Right renal cortex interstitium (tissue), 3 donors: ENCODE measurements around the gene MTCL1. TPM values are rescaled to one million over a fixed set of nuclear protein-coding genes. Genes with fewer than 3 reads are reported as not detected.
"Not testable (repeated sequence)": the region's sequence is repeated elsewhere in the genome, so short reads cannot be mapped to it uniquely, and the experiment has no call there.

Experiments
- DNase-seq, 3 donors: peaks; one replicate each; pipeline ENCODE4 v3.0.0-alpha.2; 2013; ENCODE audit warnings: low read depth in 3 of 3, low spot score in 2 of 3
- polyA plus RNA-seq, 3 donors: library from polyadenylated mRNA; unstranded; fragments of 120-200 nt; gene quantifications; one replicate each; pipeline ENCODE4 v1.2.1, GENCODE V29; 2013; ENCODE audit not compliant: insufficient read length in 3 of 3

Gene MTCL1
- polyA plus RNA-seq, 3 donors = 16.4 to 18.9 (median 18.9) TPM

- no peak for DNase-seq
Observed at GRCh38 chr18:8741117-8741516, 35.8 kb downstream of the MTCL1 start.

DNA sequence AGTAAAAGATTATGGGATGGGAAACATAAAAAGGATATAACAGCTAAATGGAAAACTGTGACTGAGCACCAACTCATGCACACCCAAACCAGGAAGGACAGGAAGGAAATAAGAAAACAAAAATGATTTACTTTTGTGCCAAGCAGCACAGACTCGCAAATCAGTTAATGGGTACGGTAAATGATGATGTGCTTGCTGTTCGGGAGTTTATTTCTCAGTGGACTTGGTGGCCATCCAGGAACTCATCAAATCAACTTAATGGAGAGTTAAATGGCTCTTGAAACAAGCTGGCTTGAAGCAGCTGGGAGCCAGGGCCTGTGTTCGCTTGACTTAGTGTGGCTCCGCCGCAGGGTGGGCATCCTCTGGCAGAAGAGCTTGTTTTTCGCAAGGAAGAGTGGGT, 36.2 kb downstream of the MTCL1 start:
- DNase-seq = no peak

DNA sequence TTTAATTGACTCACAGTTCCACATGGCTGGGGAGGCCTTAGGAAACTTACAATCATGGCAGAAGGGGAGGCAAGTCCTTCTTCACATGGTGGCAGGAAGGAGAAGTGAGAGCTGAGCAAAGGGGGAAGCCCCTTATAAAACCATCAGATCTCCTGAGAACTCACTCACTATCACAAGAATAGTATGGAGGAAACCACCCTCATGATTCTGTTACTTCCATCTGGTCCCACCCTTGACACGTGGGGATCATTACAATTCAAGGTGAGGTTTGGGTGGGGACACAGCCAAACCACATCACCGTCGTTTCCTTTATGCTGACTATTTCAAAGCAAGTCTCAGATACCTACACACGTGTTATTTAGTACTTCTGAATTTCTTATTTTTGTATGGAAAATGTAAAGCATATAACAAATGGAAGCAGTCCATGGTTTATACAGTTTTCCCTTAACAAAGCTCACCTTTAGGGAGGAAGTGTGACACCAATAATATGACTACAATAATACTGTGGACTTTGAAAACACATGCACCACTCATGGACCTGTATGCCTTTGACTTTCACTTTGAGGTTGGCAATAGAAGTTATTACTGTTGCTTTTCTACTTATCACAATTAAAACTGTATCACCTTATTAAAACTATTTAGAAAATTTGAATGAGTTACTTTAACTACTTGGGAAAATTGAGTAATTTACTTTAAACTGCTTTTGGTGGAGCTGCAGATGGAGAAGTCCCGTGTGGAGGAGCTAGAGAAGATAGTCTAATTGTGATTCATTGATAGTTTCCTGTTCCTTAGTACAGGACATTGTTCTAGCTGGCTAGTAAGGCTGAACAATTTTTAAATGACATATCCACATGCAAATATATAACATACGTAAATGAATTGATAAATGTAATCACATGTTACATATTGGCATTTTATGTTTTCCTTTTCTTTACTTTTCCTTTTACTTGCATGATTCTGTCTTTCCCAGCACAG, 37.3 kb downstream of the MTCL1 start:
- DNase-seq = no peak

- no peak for DNase-seq
Observed at GRCh38 chr18:8744038-8744437, 38.7 kb downstream of the MTCL1 start.

DNA sequence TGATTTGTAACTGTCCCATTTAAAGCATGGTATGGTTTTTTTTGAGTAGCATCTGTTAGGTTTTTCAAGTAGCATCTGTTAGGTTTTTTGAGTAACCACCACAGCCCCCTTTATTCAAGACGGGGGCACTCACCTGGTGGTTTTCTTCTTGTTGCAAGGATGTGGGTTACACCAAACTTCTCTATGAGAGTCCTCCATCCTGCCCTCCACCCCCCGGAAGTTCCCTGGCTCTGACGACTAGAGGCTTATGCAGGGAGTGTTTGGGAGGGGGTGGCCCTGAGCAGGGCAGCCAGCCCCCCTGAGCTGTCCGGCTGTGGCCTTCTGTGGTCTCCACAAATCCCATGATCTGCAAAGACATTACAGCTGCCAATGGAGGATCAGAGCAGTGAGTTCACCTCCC, 39.3 kb downstream of the MTCL1 start:
- DNase-seq = no peak

GRCh38 chr18:8745355-8746014, 40.1 kb downstream of the MTCL1 start:
- DNase-seq = no peak

- no peak for DNase-seq
Observed at GRCh38 chr18:8747440-8747937, 42.1 kb downstream of the MTCL1 start.

GRCh38 chr18:8749492-8749891, 44.1 kb downstream of the MTCL1 start:
- no peak for DNase-seq

- DNase-seq = no peak
Observed at GRCh38 chr18:8750954-8751415, 45.6 kb downstream of the MTCL1 start.

DNA sequence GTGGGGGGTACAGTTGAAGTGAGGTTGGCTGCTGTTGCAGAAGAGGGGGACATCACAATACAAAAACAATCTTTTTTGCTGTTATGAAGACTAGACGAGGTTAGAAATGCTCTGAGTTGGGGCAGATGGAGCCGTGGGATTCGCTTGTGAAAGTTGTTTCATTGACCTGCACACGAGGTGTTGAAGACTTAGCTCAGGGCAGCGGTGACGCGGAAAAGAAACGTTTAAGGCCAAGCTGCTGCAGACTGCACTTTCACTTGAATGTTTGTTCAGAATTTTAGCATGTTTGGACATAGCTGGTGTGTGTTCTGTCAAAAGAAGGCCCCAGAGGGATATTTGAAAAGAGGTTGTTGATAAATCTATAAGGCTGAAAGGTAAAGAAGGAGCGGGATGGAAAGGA, 46.3 kb downstream of the MTCL1 start:
- DNase-seq = no peak

DNA sequence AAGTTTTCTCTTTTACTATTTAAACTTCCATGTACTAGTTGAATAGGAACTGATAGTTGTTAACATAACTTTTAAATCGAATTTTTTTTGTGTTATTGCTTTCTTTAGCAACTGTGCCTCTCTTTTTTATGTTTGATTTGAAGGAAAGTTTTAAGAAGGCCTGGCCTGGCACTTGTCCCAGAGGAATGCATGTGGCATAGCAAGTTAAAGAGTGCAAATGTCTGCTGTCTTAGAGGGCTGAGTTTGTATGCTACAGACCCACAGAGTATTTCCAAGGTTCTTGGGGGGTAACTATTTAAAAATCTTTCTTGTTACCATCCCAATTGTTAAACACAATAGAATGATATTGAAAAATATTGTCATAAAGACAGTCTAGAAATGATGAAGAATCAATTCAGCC, 47.0 kb downstream of the MTCL1 start:
- DNase-seq = no peak

- DNase-seq = no peak
Observed at GRCh38 chr18:8754995-8755960, 49.9 kb downstream of the MTCL1 start.

DNA sequence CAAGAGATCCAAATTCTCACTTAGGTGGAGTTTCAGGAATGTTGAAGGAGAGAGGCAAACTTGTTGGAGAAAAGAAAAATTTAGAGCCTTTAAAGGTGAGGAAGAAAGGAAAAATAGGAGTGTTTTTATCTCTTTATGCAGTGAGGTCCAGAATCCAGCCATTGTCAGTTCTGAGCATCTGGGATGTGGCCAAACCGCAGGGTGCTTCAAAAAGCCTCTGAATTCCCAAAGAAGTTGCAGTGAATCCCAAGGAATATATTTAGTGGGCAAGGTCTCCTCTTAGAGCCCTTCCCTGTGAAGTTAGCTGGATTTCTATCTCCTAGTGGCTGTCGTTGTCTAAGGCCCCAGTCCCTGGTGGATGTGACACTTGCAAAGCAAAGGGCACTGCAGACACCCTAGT, 51.2 kb downstream of the MTCL1 start:
- DNase-seq = no peak

DNA sequence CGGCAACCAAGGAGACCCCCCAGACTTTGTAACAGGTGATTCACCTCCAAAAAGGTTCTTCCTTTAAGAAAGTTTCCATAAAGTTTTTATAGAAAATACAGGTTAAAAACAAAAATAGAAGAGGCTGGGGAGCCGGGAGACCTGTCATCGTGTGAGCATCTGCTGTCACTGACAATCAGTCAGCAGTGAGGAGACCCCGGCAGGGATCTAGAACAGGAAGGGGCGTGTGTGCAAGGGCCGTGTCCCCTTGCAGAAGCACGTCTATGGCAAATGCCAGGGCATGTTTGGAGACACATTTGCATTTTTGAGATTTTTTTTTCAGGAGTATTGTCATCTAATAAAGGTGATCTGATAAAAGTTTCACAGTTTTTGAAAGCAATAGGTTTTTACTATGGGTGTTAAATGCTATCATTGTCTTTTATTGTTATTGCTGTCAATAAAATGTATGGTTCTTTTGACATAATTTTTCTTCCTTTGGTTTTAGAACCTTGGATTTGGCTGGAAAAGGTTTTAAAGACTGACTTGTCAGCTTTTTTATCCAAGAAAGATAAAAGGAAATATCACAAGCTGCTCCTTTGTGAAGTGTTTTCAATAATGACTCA, 52.1 kb downstream of the MTCL1 start:
- DNase-seq = no peak

DNA sequence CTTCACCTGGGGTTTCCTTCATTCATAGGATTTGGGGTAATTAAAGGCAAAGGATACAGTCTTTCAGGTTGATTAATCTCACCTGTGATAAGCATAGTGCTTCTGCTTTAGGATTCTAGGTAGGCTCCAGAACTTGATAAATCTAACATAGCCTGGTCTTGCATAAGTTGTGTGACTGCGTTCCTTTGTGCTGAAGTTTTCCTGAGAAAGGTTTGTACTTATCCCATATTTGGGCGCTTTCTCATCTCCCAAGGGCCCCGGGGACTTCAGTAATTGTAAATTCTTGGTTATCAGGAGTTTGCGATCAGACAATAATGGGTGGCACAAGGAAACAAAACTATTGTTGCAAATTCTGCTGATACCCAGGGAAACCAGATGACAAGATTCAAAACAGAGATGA, 53.1 kb downstream of the MTCL1 start:
- DNase-seq = no peak

GRCh38 chr18:8760984-8761383, 55.6 kb downstream of the MTCL1 start:
- no peak for DNase-seq

DNA sequence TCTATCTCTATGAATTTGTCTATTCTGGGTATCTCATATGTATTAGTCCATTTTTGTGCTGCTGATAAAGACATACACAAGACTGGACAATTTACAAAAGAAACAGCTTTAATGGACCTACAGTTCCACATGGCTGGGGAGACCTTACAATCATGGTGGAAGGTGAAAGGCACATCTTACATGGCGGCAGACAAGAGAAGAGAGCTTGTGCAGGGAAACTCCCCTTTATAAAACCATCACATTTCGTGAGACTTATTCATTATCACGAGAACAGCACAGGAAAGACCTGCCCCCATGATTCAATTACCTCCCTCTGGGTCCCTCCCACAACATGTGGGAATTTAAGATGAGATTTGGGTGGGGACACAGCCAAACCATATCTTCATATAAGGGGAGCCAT, 56.2 kb downstream of the MTCL1 start:
- DNase-seq = not testable (repeated sequence)

- no peak for DNase-seq
Observed at GRCh38 chr18:8762968-8763367, 57.6 kb downstream of the MTCL1 start.

GRCh38 chr18:8763611-8764010, 58.3 kb downstream of the MTCL1 start:
- DNase-seq = no peak

- no peak for DNase-seq
Observed at GRCh38 chr18:8765783-8766463, 60.6 kb downstream of the MTCL1 start.
